B cell (primary cell): ENCODE results near the gene SUCLG2. TPM values are rescaled to one million over a fixed set of nuclear protein-coding genes. Genes with fewer than 3 reads are reported as not detected.

ENCODE experiments used
- ATAC-seq: fragments of 200-7000 bp; cut with Tn5 transposase; one replicate; pipeline ENCODE4 v1.10.0; 2021; ENCODE audit warnings: low read depth, mild to moderate bottlenecking, moderate number of reproducible peaks, moderate library complexity
- CTCF ChIA-PET: fragments of 350-600 bp; sonication (Branson Sonifier 250); formaldehyde crosslinking; loops from one replicate; lab custom pipeline; 2021; ENCODE audit warnings: antibody characterized with exemption, inconsistent platforms; lab: Charles Lee
- POLR2A ChIA-PET: fragments of 350-600 bp; sonication (Branson Sonifier 250); formaldehyde crosslinking; loops from one replicate; lab custom pipeline; 2021; ENCODE audit warnings: antibody characterized with exemption; lab: Charles Lee
- DNase-seq: peaks from one replicate; pipeline ENCODE4 v3.0.0; 2013
- H2AFZ ChIP-seq: 2 replicates; pipeline ENCODE4 v1.6.1; 2012; ENCODE audit warnings: mild to moderate bottlenecking, low read depth, low read length; ENCODE audit not compliant: insufficient read depth, poor library complexity, severe bottlenecking
- H3K27ac ChIP-seq, 2 donors: 1 replicate in 1 of 2; 2 replicates in 1 of 2; pipeline ENCODE4 v1.5.1; 2012 to 2013; ENCODE audit warnings: low read length in 2 of 2, mild to moderate bottlenecking in 2 of 2, moderate library complexity in 1 of 2
- H3K27me3 ChIP-seq, 4 experiments: fragments of 200-600 bp in 1 of 4; sonication (generic) in 1 of 4; replicated peaks in 1 of 4; 1 replicate in 2 of 4; 2 replicates in 2 of 4; pipeline versions ENCODE4 v1.6.1 to v1.7.0; 2013 to 2016; ENCODE audit warnings: low read length in 3 of 4, mild to moderate bottlenecking in 2 of 4, mixed read lengths in 1 of 4, moderate library complexity in 1 of 4; ENCODE audit not compliant: insufficient read depth in 4 of 4, control insufficient read depth in 3 of 4; ENCODE audit errors: control extremely low read depth in 1 of 4
- H3K36me3 ChIP-seq, 2 experiments: replicated peaks in 1 of 2; 1 replicate in 1 of 2; 2 replicates in 1 of 2; pipeline versions ENCODE4 v1.6.1 to v1.7.1; 2013; ENCODE audit warnings: low read length in 1 of 2; ENCODE audit not compliant: insufficient read depth in 2 of 2, control insufficient read depth in 1 of 2; ENCODE audit errors: control extremely low read depth in 1 of 2, extremely low read depth in 1 of 2
- H3K4me1 ChIP-seq, 2 donors: fragments of 200-600 bp in 1 of 2; sonication (generic) in 1 of 2; 1 replicate in 1 of 2; 2 replicates in 1 of 2; pipeline versions ENCODE4 v1.5.1 to v1.6.1; 2013 to 2017; ENCODE audit warnings: low read length in 2 of 2; ENCODE audit not compliant: control insufficient read depth in 2 of 2, insufficient read depth in 2 of 2
- H3K4me2 ChIP-seq: replicated peaks from 2 replicates; pipeline ENCODE3; 2012; ENCODE audit warnings: mild to moderate bottlenecking, low read depth, low read length; ENCODE audit not compliant: poor library complexity, severe bottlenecking
- H3K4me3 ChIP-seq, 5 experiments: fragments of 200-600 bp in 1 of 5; sonication (generic) in 1 of 5; 1 replicate in 3 of 5; 2 replicates in 2 of 5; pipeline versions ENCODE4 v1.5.1 to v1.7.0; 2011 to 2016; ENCODE audit warnings: low read length in 4 of 5, mild to moderate bottlenecking in 4 of 5, low read depth in 2 of 5, control low read depth in 1 of 5, moderate library complexity in 1 of 5; ENCODE audit not compliant: insufficient read depth in 1 of 5; ENCODE audit errors: control extremely low read depth in 1 of 5, extremely low read depth in 1 of 5
- H3K79me2 ChIP-seq: fragments of 200-600 bp; sonication (generic); one replicate; pipeline ENCODE4 v1.6.0; 2016; ENCODE audit warnings: low read length; ENCODE audit not compliant: control insufficient read depth, insufficient read depth
- H3K9ac ChIP-seq: fragments of 200-600 bp; sonication (generic); 2 replicates; pipeline ENCODE4 v1.6.1; 2017; ENCODE audit warnings: mild to moderate bottlenecking, low read length, moderate library complexity
- H3K9me3 ChIP-seq, 3 donors: one replicate each; pipeline versions ENCODE4 v1.6.1 to v1.7.1; 2013; ENCODE audit warnings: low read length in 2 of 3; ENCODE audit not compliant: control insufficient read depth in 2 of 3, insufficient read depth in 1 of 3; ENCODE audit errors: control extremely low read depth in 1 of 3
- H4K20me1 ChIP-seq: 2 replicates; pipeline ENCODE4 v1.6.0; 2012; ENCODE audit warnings: mild to moderate bottlenecking, low read length; ENCODE audit not compliant: insufficient read depth, control insufficient read depth, poor library complexity, severe bottlenecking
- H3K27ac Mint-ChIP-seq: one replicate; pipeline ENCODE4 v1.8.0; 2021; ENCODE audit warnings: mixed read lengths
- H3K27me3 Mint-ChIP-seq: one replicate; pipeline ENCODE4 v1.8.0; 2021; ENCODE audit warnings: mixed read lengths
- H3K4me1 Mint-ChIP-seq: one replicate; pipeline ENCODE4 v1.8.0; 2021; ENCODE audit warnings: mixed read lengths
- H3K4me3 Mint-ChIP-seq: one replicate; pipeline ENCODE4 v1.8.0; 2021; ENCODE audit warnings: mixed read lengths
- H3K9me3 Mint-ChIP-seq: one replicate; pipeline ENCODE4 v1.8.0; 2022; ENCODE audit warnings: mixed read lengths; ENCODE audit not compliant: insufficient read depth
- EZH2 ChIP-seq: IDR thresholded peaks from 2 replicates; pipeline ENCODE4 v1.6.1; 2012; ENCODE audit warnings: borderline replicate concordance, low read depth, mild to moderate bottlenecking, moderate library complexity, low read length; ENCODE audit not compliant: insufficient read depth, poor library complexity, severe bottlenecking
- WGBS: methylation state at CpG from one replicate; pipeline ENCODE4 v1.1.5; 2013; ENCODE audit warnings: missing lambda C conversion rate; ENCODE audit not compliant: insufficient coverage; 5-methylcytosine and 5-hydroxymethylcytosine counted together
- intact Hi-C: fragments of 100-400 bp; cut with micrococcal nuclease; formaldehyde crosslinking; loops from one replicate; pipeline ENCODE4 v1.10.0; 2022
- polyA plus RNA-seq: library from polyadenylated mRNA; depleted of rRNA; stranded (reverse); fragments of >200 nt; gene quantifications from 2 replicates; pipeline ENCODE4 v1.2.3, GENCODE V29; 2012
- total RNA-seq, 2 donors: library from RNA; stranded (reverse); fragments of 120-200 nt in 1 of 2; gene quantifications; 1 replicate in 1 of 2; 2 replicates in 1 of 2; pipeline versions ENCODE4 v1.2.3 to v1.2.4, GENCODE V29; 2013 to 2022
- TF ChIP-seq, protein P1 (sequence below): fragments of 200-600 bp; IDR thresholded peaks from one replicate; pipeline ENCODE4 v1.8.0; 2022; ENCODE audit warnings: antibody characterized with exemption, mild to moderate bottlenecking

The SUCLG2 gene
- total and polyA plus RNA-seq, 2 donors (not counting 1 experiment from before 2014, with no cell fraction given): 9.1 to 35.8 TPM

DNA sequence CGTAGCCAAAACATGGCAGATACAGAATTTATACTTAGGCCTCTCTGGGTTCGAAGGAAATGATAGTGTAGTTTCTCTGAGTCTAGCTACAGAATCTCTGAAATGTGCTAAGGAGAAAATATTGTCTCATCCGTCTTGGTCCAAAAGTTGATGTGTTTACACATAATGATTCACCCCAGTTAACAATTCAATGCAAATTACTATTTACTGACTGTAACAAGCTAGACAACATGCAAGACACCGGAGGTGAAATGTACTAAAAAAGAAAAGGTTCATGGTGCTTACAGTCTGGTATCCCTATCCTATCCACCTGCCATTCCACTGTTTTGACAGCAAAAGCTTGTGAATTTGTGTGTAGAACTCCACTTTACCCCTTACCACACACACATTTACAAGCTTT, 146.8 kb downstream of the SUCLG2 start:
- H3K27ac ChIP-seq: no peak overlapping the region
- no peaks in the 10 kb centered on the region for H3K79me2 ChIP-seq
- DNase-seq (no peak), ATAC-seq (no peak)
- H3K9me3 ChIP-seq: no peaks in the 10 kb centered on the region
- H3K4me3 ChIP-seq: no peak overlapping the region
- H3K27me3 ChIP-seq: no peaks in the 10 kb centered on the region
- H3K4me3 Mint-ChIP-seq: no peak overlapping the region
- H3K9ac ChIP-seq: no peak overlapping the region
- no peaks in the 10 kb centered on the region for H3K27me3 Mint-ChIP-seq
- H3K36me3 ChIP-seq: peaks cover 6 to 26% of the 10 kb centered on the region in 2 experiments
- no peak overlapping the region for H3K4me2 ChIP-seq
- CTCF ChIA-PET: interaction anchor here (0.9 kb wide), 1 partner anchor 8 kb away, joined by 3 read pairs; no protein-coding TSS in a partner anchor
- H4K20me1 ChIP-seq: no peaks in the 10 kb centered on the region
- intact Hi-C loops: no loop called here
- no peaks in the 10 kb centered on the region for H3K4me1 ChIP-seq
- H3K27ac Mint-ChIP-seq: no peak overlapping the region
- no peaks in the 10 kb centered on the region for H3K9me3 Mint-ChIP-seq
- H3K4me1 Mint-ChIP-seq: no peaks in the 10 kb centered on the region
- WGBS: 100% methylated on average over 2 of the region's 4 CpGs
- POLR2A ChIA-PET: no interaction called here
- TF ChIP-seq, protein P1, sequence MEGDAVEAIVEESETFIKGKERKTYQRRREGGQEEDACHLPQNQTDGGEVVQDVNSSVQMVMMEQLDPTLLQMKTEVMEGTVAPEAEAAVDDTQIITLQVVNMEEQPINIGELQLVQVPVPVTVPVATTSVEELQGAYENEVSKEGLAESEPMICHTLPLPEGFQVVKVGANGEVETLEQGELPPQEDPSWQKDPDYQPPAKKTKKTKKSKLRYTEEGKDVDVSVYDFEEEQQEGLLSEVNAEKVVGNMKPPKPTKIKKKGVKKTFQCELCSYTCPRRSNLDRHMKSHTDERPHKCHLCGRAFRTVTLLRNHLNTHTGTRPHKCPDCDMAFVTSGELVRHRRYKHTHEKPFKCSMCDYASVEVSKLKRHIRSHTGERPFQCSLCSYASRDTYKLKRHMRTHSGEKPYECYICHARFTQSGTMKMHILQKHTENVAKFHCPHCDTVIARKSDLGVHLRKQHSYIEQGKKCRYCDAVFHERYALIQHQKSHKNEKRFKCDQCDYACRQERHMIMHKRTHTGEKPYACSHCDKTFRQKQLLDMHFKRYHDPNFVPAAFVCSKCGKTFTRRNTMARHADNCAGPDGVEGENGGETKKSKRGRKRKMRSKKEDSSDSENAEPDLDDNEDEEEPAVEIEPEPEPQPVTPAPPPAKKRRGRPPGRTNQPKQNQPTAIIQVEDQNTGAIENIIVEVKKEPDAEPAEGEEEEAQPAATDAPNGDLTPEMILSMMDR: no peak
- no peak for TF ChIP-seq EZH2
- H2AFZ ChIP-seq: no peak overlapping the region

DNA sequence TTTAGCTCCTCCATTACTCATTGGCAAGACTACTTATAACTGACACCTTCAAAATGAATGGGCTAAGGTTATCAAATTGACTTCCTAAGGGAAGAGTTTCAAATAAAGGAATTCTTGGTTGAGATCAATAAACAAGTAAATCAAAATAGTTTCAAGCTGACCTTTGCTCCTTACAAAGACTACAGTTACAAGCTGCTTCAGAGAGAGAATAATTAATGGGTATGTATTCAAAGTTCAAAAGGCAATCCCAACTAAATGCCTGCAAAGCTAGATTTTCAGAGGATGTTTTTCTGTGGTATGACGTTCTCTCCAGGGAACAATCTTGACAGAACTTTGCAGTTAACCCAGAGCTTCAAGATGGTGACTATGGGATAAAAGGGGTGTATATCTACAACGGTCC, 153.7 kb downstream of the SUCLG2 start:
- Histone ChIP-seq H3K79me2 (no peaks in the 10 kb centered on the region), H2AFZ (no peak overlapping the region), H4K20me1 (no peaks in the 10 kb centered on the region), H3K9me3 (no peaks in the 10 kb centered on the region), H3K4me3 (no peak overlapping the region), H3K27ac (no peak overlapping the region), H3K9ac (no peak overlapping the region), H3K4me1 (no peaks in the 10 kb centered on the region), H3K4me2 (no peak overlapping the region), H3K36me3 (peaks cover 3 to 14% of the 10 kb centered on the region in 2 experiments), H3K27me3 (no peaks in the 10 kb centered on the region)
- H3K27ac Mint-ChIP-seq: no peak overlapping the region
- ATAC-seq (no peak), DNase-seq (no peak)
- no peak overlapping the region for H3K4me3 Mint-ChIP-seq
- ChIA-PET POLR2A (no interaction called here), CTCF (no interaction called here)
- WGBS: no CpG with 5 or more reads among the region's 2 CpGs
- H3K4me1 Mint-ChIP-seq: peaks cover 2% of the 10 kb centered on the region
- no peaks in the 10 kb centered on the region for H3K27me3 Mint-ChIP-seq
- TF ChIP-seq, protein P1: no peak
- no peaks in the 10 kb centered on the region for H3K9me3 Mint-ChIP-seq
- intact Hi-C loops: no loop called here
